WTC11 (cell line): ENCODE data around the gene BCAS3. TPM values are rescaled to one million over a fixed set of nuclear protein-coding genes. Genes with fewer than 3 reads are reported as not detected.

Experiments used
- ATAC-seq: fragments of 200-7000 bp; cut with Tn5 transposase; 2 replicates; pipeline ENCODE4 v1.10.0; 2021; ENCODE audit warnings: mild to moderate bottlenecking, moderate library complexity
- CTCF ChIA-PET: fragments of 300-600 bp; sonication (Branson Sonifier 250); formaldehyde crosslinking; loops from one replicate; lab custom pipeline; 2021; ENCODE audit warnings: antibody characterized with exemption; lab: Charles Lee
- POLR2A ChIA-PET: fragments of 350-600 bp; sonication (Branson Sonifier 250); formaldehyde crosslinking; loops from one replicate; lab custom pipeline; 2021; ENCODE audit warnings: antibody characterized with exemption; lab: Charles Lee
- DNase-seq: peaks from one replicate; pipeline ENCODE4 v3.0.0; 2021; ENCODE audit warnings: low spot score
- H3K27ac Mint-ChIP-seq: 2 replicates; pipeline ENCODE4 v1.8.0; 2021; ENCODE audit warnings: mixed read lengths
- H3K27me3 Mint-ChIP-seq: 2 replicates; pipeline ENCODE4 v1.8.0; 2021; ENCODE audit warnings: low read depth, mild to moderate bottlenecking, moderate library complexity, mixed read lengths
- H3K36me3 Mint-ChIP-seq: 2 replicates; pipeline ENCODE4 v1.8.0; 2021; ENCODE audit warnings: mixed read lengths
- H3K4me1 Mint-ChIP-seq: 2 replicates; pipeline ENCODE4 v1.8.0; 2022; ENCODE audit warnings: mixed read lengths
- H3K4me3 Mint-ChIP-seq: 2 replicates; pipeline ENCODE4 v1.8.0; 2021; ENCODE audit warnings: mild to moderate bottlenecking, moderate library complexity, mixed read lengths
- H3K9me3 Mint-ChIP-seq: 2 replicates; pipeline ENCODE4 v1.8.0; 2021; ENCODE audit warnings: mixed read lengths
- ATF2 ChIP-seq: sonication (generic); formaldehyde crosslinking; IDR thresholded peaks from 2 replicates; pipeline ENCODE4 v1.8.1; 2022; ENCODE audit warnings: low read depth, missing genetic modification reagents, borderline replicate concordance
- CDX4 ChIP-seq: fragments of 250-450 bp; sonication (Bioruptor Pico); IDR thresholded peaks from 2 replicates; pipeline ENCODE4 v1.9.0; 2021; ENCODE audit warnings: moderate library complexity, mild to moderate bottlenecking, inconsistent platforms, borderline replicate concordance
- CTCF ChIP-seq: fragments of 200-600 bp; IDR thresholded peaks from 2 replicates; pipeline ENCODE4 v1.8.0; 2022; ENCODE audit warnings: antibody characterized with exemption
- FOXK1 ChIP-seq: sonication (generic); formaldehyde crosslinking; IDR thresholded peaks from 2 replicates; pipeline ENCODE4 v1.8.0; 2022; ENCODE audit warnings: mild to moderate bottlenecking, moderate library complexity, missing genetic modification reagents
- JUN ChIP-seq: sonication (generic); formaldehyde crosslinking; IDR thresholded peaks from 2 replicates; pipeline ENCODE4 v1.8.0; 2023; ENCODE audit warnings: mild to moderate bottlenecking, missing genetic modification reagents
- NR2C2 ChIP-seq: sonication (generic); formaldehyde crosslinking; IDR thresholded peaks from 2 replicates; pipeline ENCODE4 v1.8.0; 2022; ENCODE audit warnings: mild to moderate bottlenecking, missing genetic modification reagents
- SOX15 ChIP-seq: fragments of 250-450 bp; sonication (Bioruptor Pico); IDR thresholded peaks from 2 replicates; pipeline ENCODE4 v1.9.0; 2021; ENCODE audit warnings: mild to moderate bottlenecking
- TEAD4 ChIP-seq: sonication (generic); formaldehyde crosslinking; IDR thresholded peaks from 2 replicates; pipeline ENCODE4 v1.8.0; 2022; ENCODE audit warnings: mild to moderate bottlenecking, missing genetic modification reagents
- ZNF317 ChIP-seq: sonication (generic); formaldehyde crosslinking; IDR thresholded peaks from 2 replicates; pipeline ENCODE4 v1.8.1; 2023; ENCODE audit warnings: low read depth, mild to moderate bottlenecking, moderate library complexity, missing genetic modification reagents, borderline replicate concordance
- ZNF425 ChIP-seq: fragments of 250-450 bp; sonication (Bioruptor Pico); conservative IDR thresholded peaks from 2 replicates; pipeline ENCODE4 v1.9.0; 2021; ENCODE audit warnings: mild to moderate bottlenecking
- ZNF671 ChIP-seq: fragments of 250-450 bp; sonication (Bioruptor Pico); IDR thresholded peaks from 2 replicates; pipeline ENCODE4 v1.8.0; 2021; ENCODE audit warnings: mild to moderate bottlenecking
- total RNA-seq: library from RNA; stranded (reverse); gene quantifications from 3 replicates; pipeline ENCODE4 v1.2.3, GENCODE V29; 2021
- TF ChIP-seq, protein P1 (sequence below): sonication (generic); formaldehyde crosslinking; conservative IDR thresholded peaks from 2 replicates; pipeline ENCODE4 v1.8.1; 2023; ENCODE audit warnings: mild to moderate bottlenecking, low read depth, missing genetic modification reagents, moderate library complexity
- TF ChIP-seq, protein P2 (sequence below): fragments of 250-450 bp; sonication (Bioruptor Pico); IDR thresholded peaks from 2 replicates; pipeline ENCODE4 v1.9.0; 2021; ENCODE audit warnings: mild to moderate bottlenecking
- TF ChIP-seq, protein P3 (sequence below): sonication (generic); formaldehyde crosslinking; IDR thresholded peaks from 2 replicates; pipeline ENCODE4 v1.8.0; 2023; ENCODE audit warnings: missing genetic modification reagents
- TF ChIP-seq, protein P4 (sequence below): fragments of 250-450 bp; sonication (Bioruptor Pico); IDR thresholded peaks from 2 replicates; pipeline ENCODE4 v2.1.2; 2022; ENCODE audit warnings: mild to moderate bottlenecking, moderate library complexity

Gene BCAS3
- total RNA-seq, 1 experiment from 2014 or later, result 15.5 TPM

DNA sequence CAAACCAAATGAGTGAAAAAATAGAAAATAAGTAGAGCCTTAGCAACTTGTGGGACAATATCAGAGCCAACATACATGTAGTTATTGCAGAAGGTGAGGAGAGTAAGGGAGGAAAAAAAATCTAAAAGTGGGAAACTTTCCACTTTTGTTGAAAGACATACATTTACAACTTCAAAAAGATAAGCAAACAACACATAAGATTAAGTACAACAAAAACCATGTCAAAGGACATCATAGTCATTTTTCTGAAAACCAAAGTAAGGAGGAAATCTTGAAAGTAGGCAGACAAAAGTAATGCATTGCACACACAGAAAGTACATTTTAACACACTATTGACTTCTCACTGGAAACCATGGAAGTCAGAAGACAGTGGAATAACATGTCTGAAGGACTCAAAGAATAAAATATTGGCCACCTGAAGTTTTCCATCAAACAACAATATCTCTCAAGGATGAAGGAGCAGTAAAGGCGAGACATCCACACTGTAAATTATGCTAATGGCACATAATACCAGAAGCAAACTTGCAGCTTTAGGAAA is 291.9 kb downstream of the BCAS3 start:
- CTCF ChIA-PET, result no interaction called here
- DNase-seq, result no peak

DNA sequence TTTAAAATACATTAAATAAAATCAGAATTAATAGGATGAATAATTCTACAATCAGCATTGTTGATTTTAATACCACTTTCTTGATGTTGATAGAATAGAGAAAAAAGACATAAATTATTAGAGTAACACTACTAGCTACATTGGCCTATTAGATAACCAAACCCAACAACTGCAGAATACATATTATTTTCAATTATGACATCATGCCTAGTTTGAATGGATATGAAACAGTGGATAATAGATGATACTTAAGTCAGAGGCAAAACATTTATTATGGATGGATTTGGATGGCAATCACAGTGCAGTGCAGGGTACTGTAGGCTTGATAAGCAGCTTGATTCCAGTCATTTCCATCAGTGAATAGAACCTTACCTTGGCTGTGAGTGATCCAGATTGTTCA is 293.1 kb downstream of the BCAS3 start:
- H3K9me3 Mint-ChIP-seq, result peaks cover 20% of the 10 kb centered on the region
- POLR2A ChIA-PET, result no interaction called here
- ATAC-seq, result no peak
- H3K36me3 Mint-ChIP-seq, result peaks cover 2% of the 10 kb centered on the region; the same call in 1 of the 2 replicates
- CTCF ChIA-PET, result interaction anchor here (1.4 to 2.5 kb wide), 2 partner anchors 15 to 250 kb away, joined by 4 to 18 read pairs; no protein-coding TSS in a partner anchor
- H3K27ac Mint-ChIP-seq, result no peak overlapping the region
- peaks cover 6% of the 10 kb centered on the region for H3K4me1 Mint-ChIP-seq
- TF ChIP-seq SOX15 (CRISPR knock-in tag) (no peak), TEAD4 (no peak), CDX4 (CRISPR knock-in tag) (no peak)
- TF ChIP-seq, protein P1, sequence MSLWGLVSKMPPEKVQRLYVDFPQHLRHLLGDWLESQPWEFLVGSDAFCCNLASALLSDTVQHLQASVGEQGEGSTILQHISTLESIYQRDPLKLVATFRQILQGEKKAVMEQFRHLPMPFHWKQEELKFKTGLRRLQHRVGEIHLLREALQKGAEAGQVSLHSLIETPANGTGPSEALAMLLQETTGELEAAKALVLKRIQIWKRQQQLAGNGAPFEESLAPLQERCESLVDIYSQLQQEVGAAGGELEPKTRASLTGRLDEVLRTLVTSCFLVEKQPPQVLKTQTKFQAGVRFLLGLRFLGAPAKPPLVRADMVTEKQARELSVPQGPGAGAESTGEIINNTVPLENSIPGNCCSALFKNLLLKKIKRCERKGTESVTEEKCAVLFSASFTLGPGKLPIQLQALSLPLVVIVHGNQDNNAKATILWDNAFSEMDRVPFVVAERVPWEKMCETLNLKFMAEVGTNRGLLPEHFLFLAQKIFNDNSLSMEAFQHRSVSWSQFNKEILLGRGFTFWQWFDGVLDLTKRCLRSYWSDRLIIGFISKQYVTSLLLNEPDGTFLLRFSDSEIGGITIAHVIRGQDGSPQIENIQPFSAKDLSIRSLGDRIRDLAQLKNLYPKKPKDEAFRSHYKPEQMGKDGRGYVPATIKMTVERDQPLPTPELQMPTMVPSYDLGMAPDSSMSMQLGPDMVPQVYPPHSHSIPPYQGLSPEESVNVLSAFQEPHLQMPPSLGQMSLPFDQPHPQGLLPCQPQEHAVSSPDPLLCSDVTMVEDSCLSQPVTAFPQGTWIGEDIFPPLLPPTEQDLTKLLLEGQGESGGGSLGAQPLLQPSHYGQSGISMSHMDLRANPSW (CRISPR knock-in tag), result no peak
- TF ChIP-seq, protein P2, sequence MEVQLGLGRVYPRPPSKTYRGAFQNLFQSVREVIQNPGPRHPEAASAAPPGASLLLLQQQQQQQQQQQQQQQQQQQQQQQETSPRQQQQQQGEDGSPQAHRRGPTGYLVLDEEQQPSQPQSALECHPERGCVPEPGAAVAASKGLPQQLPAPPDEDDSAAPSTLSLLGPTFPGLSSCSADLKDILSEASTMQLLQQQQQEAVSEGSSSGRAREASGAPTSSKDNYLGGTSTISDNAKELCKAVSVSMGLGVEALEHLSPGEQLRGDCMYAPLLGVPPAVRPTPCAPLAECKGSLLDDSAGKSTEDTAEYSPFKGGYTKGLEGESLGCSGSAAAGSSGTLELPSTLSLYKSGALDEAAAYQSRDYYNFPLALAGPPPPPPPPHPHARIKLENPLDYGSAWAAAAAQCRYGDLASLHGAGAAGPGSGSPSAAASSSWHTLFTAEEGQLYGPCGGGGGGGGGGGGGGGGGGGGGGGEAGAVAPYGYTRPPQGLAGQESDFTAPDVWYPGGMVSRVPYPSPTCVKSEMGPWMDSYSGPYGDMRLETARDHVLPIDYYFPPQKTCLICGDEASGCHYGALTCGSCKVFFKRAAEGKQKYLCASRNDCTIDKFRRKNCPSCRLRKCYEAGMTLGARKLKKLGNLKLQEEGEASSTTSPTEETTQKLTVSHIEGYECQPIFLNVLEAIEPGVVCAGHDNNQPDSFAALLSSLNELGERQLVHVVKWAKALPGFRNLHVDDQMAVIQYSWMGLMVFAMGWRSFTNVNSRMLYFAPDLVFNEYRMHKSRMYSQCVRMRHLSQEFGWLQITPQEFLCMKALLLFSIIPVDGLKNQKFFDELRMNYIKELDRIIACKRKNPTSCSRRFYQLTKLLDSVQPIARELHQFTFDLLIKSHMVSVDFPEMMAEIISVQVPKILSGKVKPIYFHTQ (CRISPR knock-in tag), result no peak
- TF ChIP-seq, protein P3, sequence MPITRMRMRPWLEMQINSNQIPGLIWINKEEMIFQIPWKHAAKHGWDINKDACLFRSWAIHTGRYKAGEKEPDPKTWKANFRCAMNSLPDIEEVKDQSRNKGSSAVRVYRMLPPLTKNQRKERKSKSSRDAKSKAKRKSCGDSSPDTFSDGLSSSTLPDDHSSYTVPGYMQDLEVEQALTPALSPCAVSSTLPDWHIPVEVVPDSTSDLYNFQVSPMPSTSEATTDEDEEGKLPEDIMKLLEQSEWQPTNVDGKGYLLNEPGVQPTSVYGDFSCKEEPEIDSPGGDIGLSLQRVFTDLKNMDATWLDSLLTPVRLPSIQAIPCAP (CRISPR knock-in tag), result no peak
- TF ChIP-seq, protein P4, sequence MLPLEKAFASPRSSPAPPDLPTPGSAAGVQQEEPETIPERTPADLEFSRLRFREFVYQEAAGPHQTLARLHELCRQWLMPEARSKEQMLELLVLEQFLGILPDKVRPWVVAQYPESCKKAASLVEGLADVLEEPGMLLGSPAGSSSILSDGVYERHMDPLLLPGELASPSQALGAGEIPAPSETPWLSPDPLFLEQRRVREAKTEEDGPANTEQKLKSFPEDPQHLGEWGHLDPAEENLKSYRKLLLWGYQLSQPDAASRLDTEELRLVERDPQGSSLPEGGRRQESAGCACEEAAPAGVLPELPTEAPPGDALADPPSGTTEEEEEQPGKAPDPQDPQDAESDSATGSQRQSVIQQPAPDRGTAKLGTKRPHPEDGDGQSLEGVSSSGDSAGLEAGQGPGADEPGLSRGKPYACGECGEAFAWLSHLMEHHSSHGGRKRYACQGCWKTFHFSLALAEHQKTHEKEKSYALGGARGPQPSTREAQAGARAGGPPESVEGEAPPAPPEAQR, result no peak
- no peak for DNase-seq
- no peak overlapping the region for H3K4me3 Mint-ChIP-seq
- no peaks in the 10 kb centered on the region for H3K27me3 Mint-ChIP-seq

More for the DNA sequence above, 291.9 kb downstream of the BCAS3 start:
- TF ChIP-seq ZNF425 (CRISPR knock-in tag) (no peak), ATF2 (CRISPR knock-in tag) (no peak), ZNF671 (CRISPR knock-in tag) (no peak), JUN (no peak), CTCF (no peak), NR2C2 (CRISPR knock-in tag) (no peak), FOXK1 (no peak), ZNF317 (peak; percentile 86)
- POLR2A ChIA-PET, result no interaction called here
- Mint-ChIP-seq H3K27ac (no peak overlapping the region), H3K9me3 (peaks cover 17% of the 10 kb centered on the region), H3K4me1 (peaks cover 6% of the 10 kb centered on the region), H3K27me3 (no peaks in the 10 kb centered on the region), H3K4me3 (no peak overlapping the region), H3K36me3 (peaks cover 2% of the 10 kb centered on the region; the same call in 1 of the 2 replicates)
- ATAC-seq, result no peak
